ENCODE measurements around the gene UBC. TPM values are rescaled to one million over a fixed set of nuclear protein-coding genes. Genes with fewer than 3 reads are reported as not detected.

The UBC gene
- total RNA-seq, 1 experiment from 2014 or later = 880 TPM

GRCh38 chr12:124866883-124867400, 47.5 kb downstream of the UBC start:
- Mint-ChIP-seq H3K27ac (ENCODE audit: unreplicated experiment) (peak overlapping the region; percentile 40), H3K9me3 (ENCODE audit: unreplicated experiment) (no peaks in the 10 kb centered on the region), H3K4me1 (ENCODE audit: low read depth, unreplicated experiment) (peaks cover 33% of the 10 kb centered on the region), H3K27me3 (ENCODE audit: insufficient read depth, unreplicated experiment) (no peaks in the 10 kb centered on the region), H3K36me3 (ENCODE audit: insufficient read depth, unreplicated experiment) (peaks cover 5% of the 10 kb centered on the region), H3K4me3 (ENCODE audit: unreplicated experiment) (no peak overlapping the region)
- POLR2A ChIA-PET = no interaction called here
- no peak for DNase-seq
- CTCF ChIA-PET = no interaction called here
- H3K4me3 ChIP-seq (ENCODE audit: low read depth, low read length) = no peak overlapping the region
- H3K27me3 ChIP-seq (replicated peaks; ENCODE audit: control insufficient read depth, insufficient read depth, low read length) = no peaks in the 10 kb centered on the region
- no peaks in the 10 kb centered on the region for H3K36me3 ChIP-seq (ENCODE audit: control insufficient read depth, insufficient read depth, low read length)
- H3K4me1 ChIP-seq = peaks cover 16% of the 10 kb centered on the region
- no peak for TF ChIP-seq CTCF (IDR thresholded peaks at IDR 0.05; ENCODE audit: insufficient read depth in 1 of 2, low read depth in 1 of 2, low read length in 1 of 2, severe bottlenecking in 1 of 2, unreplicated experiment in 1 of 2)
- no TSS peak for BruUV-seq (replicated peaks)
- H3K9me3 ChIP-seq = no peaks in the 10 kb centered on the region
- intact Hi-C loops (cut with micrococcal nuclease; ENCODE audit: unreplicated experiment) = no loop called here

- H3K9me3 Mint-ChIP-seq (ENCODE audit: unreplicated experiment) = no peaks in the 10 kb centered on the region
- Histone ChIP-seq H3K4me3 (ENCODE audit: low read depth, low read length) (no peak overlapping the region), H3K4me1 (peaks cover 17% of the 10 kb centered on the region), H3K27me3 (replicated peaks; ENCODE audit: control insufficient read depth, insufficient read depth, low read length) (no peaks in the 10 kb centered on the region), H3K9me3 (no peaks in the 10 kb centered on the region), H3K36me3 (ENCODE audit: control insufficient read depth, insufficient read depth, low read length) (no peaks in the 10 kb centered on the region)
- no TSS peak for BruUV-seq (replicated peaks)
- peaks cover 33% of the 10 kb centered on the region for H3K4me1 Mint-ChIP-seq (ENCODE audit: low read depth, unreplicated experiment)
- ChIA-PET CTCF (no interaction called here), POLR2A (no interaction called here)
- H3K36me3 Mint-ChIP-seq (ENCODE audit: insufficient read depth, unreplicated experiment) = peaks cover 10% of the 10 kb centered on the region
- no peak for DNase-seq
- H3K27me3 Mint-ChIP-seq (ENCODE audit: insufficient read depth, unreplicated experiment) = no peaks in the 10 kb centered on the region
- H3K27ac Mint-ChIP-seq (ENCODE audit: unreplicated experiment) = peak overlapping the region; percentile 40
- intact Hi-C loops (cut with micrococcal nuclease; ENCODE audit: unreplicated experiment) = no loop called here
- H3K4me3 Mint-ChIP-seq (ENCODE audit: unreplicated experiment) = no peak overlapping the region
- no peak for TF ChIP-seq CTCF (IDR thresholded peaks at IDR 0.05; ENCODE audit: insufficient read depth in 1 of 2, low read depth in 1 of 2, low read length in 1 of 2, severe bottlenecking in 1 of 2, unreplicated experiment in 1 of 2)
Observed at GRCh38 chr12:124866195-124866882, 48.1 kb downstream of the UBC start.

GRCh38 chr12:124865728-124866127, 48.7 kb downstream of the UBC start:
- Mint-ChIP-seq H3K9me3 (ENCODE audit: unreplicated experiment) (no peaks in the 10 kb centered on the region), H3K36me3 (ENCODE audit: insufficient read depth, unreplicated experiment) (peaks cover 10% of the 10 kb centered on the region), H3K4me3 (ENCODE audit: unreplicated experiment) (no peak overlapping the region), H3K27ac (ENCODE audit: unreplicated experiment) (peak overlapping the region; percentile 40), H3K27me3 (ENCODE audit: insufficient read depth, unreplicated experiment) (no peaks in the 10 kb centered on the region), H3K4me1 (ENCODE audit: low read depth, unreplicated experiment) (peaks cover 35% of the 10 kb centered on the region)
- Histone ChIP-seq H3K4me1 (peaks cover 17% of the 10 kb centered on the region), H3K36me3 (ENCODE audit: control insufficient read depth, insufficient read depth, low read length) (no peaks in the 10 kb centered on the region), H3K27me3 (replicated peaks; ENCODE audit: control insufficient read depth, insufficient read depth, low read length) (no peaks in the 10 kb centered on the region), H3K9me3 (no peaks in the 10 kb centered on the region), H3K4me3 (ENCODE audit: low read depth, low read length) (no peak overlapping the region)
- intact Hi-C loops (cut with micrococcal nuclease; ENCODE audit: unreplicated experiment) = no loop called here
- ChIA-PET CTCF (no interaction called here), POLR2A (no interaction called here)
- DNase-seq = no peak
- BruUV-seq (replicated peaks) = no TSS peak
- no peak for TF ChIP-seq CTCF (IDR thresholded peaks at IDR 0.05; ENCODE audit: insufficient read depth in 1 of 2, low read depth in 1 of 2, low read length in 1 of 2, severe bottlenecking in 1 of 2, unreplicated experiment in 1 of 2)

Measured in Caco-2 (cell line).